Natural killer cell (primary cell): ENCODE measurements around the gene RHOBTB1. TPM values are rescaled to one million over a fixed set of nuclear protein-coding genes. Genes with fewer than 3 reads are reported as not detected.

Source experiments
- ATAC-seq, 3 donors: fragments of 150-1000 bp in 2 of 3; fragments of 200-7000 bp in 1 of 3; cut with Tn5 transposase; 1 replicate in 1 of 3; 2 replicates in 2 of 3; pipeline ENCODE4 v1.10.0; 2021; ENCODE audit warnings: mild to moderate bottlenecking in 2 of 3, moderate library complexity in 2 of 3
- DNase-seq, 2 donors: peaks; one replicate each; pipeline versions ENCODE4 v3.0.0 to v3.0.0-alpha.2; 2013 to 2021; ENCODE audit warnings: mixed read lengths in 1 of 2
- H3K27ac ChIP-seq: one replicate; pipeline ENCODE4 v1.5.1; 2013; ENCODE audit warnings: mild to moderate bottlenecking, low read length
- H3K27me3 ChIP-seq: one replicate; pipeline ENCODE4 v1.6.1; 2013; ENCODE audit warnings: low read length; ENCODE audit not compliant: control insufficient read depth, insufficient read depth
- H3K36me3 ChIP-seq: one replicate; pipeline ENCODE4 v1.6.1; 2013; ENCODE audit warnings: low read length; ENCODE audit not compliant: control insufficient read depth, insufficient read depth
- H3K4me1 ChIP-seq: one replicate; pipeline ENCODE4 v1.6.1; 2013; ENCODE audit warnings: low read length; ENCODE audit not compliant: control insufficient read depth, insufficient read depth
- H3K4me3 ChIP-seq: one replicate; pipeline ENCODE4 v1.5.1; 2013; ENCODE audit warnings: low read length
- H3K9me3 ChIP-seq: one replicate; pipeline ENCODE4 v1.6.1; 2013; ENCODE audit warnings: low read length; ENCODE audit not compliant: control insufficient read depth, insufficient read depth
- H3K27ac Mint-ChIP-seq, 2 donors: one replicate each; pipeline ENCODE4 v1.8.0; 2022; ENCODE audit warnings: mild to moderate bottlenecking in 2 of 2, mixed read lengths in 2 of 2, moderate library complexity in 1 of 2
- H3K27me3 Mint-ChIP-seq, 2 donors: one replicate each; pipeline ENCODE4 v1.8.0; 2022; ENCODE audit warnings: low read depth in 2 of 2, mixed read lengths in 2 of 2
- H3K36me3 Mint-ChIP-seq: one replicate; pipeline ENCODE4 v1.8.0; 2022; ENCODE audit warnings: mixed read lengths
- H3K4me1 Mint-ChIP-seq, 2 donors: one replicate each; pipeline ENCODE4 v1.8.0; 2022; ENCODE audit warnings: mixed read lengths in 2 of 2
- H3K4me3 Mint-ChIP-seq: one replicate; pipeline ENCODE4 v1.8.0; 2022; ENCODE audit warnings: mild to moderate bottlenecking, moderate library complexity, mixed read lengths
- H3K9me3 Mint-ChIP-seq, 2 donors: one replicate each; pipeline ENCODE4 v1.8.0; 2022; ENCODE audit warnings: mixed read lengths in 2 of 2
- WGBS: methylation state at CpG from one replicate; pipeline ENCODE4 v1.1.7; 2013; ENCODE audit warnings: missing lambda C conversion rate; ENCODE audit not compliant: insufficient coverage; 5-methylcytosine and 5-hydroxymethylcytosine counted together
- intact Hi-C: fragments of 100-400 bp; cut with micrococcal nuclease; formaldehyde crosslinking; loops from one replicate; pipeline ENCODE4 v1.14.2; 2022
- total RNA-seq, 4 donors: library from RNA; stranded (reverse); fragments of 120-200 nt in 1 of 4; gene quantifications; one replicate each; pipeline versions ENCODE4 v1.2.3 to v1.2.4, GENCODE V29; 2013 to 2022
- TF ChIP-seq, protein P1 (sequence below): fragments of 200-600 bp; IDR thresholded peaks from one replicate; pipeline ENCODE4 v1.8.0; 2022; ENCODE audit warnings: antibody characterized with exemption

The RHOBTB1 gene
- total RNA-seq, 3 donors from 2014 or later (not counting 1 experiment from before 2014, with no cell fraction given) = 0.97 to 1.9 (median 1.1) TPM

DNA sequence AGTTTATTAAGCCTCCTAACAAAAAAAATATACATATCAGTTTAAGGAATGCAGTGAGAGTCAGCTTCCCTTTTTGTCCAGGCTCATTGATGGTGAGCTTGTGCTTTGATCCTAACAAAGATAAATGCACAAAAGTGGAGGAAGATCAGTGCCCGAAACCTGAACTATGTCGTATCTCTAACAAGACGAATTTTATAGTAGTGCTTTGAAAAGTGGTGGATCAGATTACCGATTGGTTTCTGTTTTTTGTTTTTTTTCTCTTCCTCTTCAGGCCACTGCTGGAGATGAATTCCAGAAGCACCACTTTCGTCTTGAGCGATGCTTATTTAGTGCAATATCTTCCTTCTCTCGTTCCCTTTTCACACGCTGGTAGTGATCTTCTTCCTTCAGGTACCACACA, 72.8 kb downstream of the RHOBTB1 start:
- H3K4me1 ChIP-seq = no peaks in the 10 kb centered on the region
- H3K4me3 ChIP-seq = no peak overlapping the region
- no peak overlapping the region for H3K27ac Mint-ChIP-seq
- no peaks in the 10 kb centered on the region for H3K27me3 Mint-ChIP-seq
- no peak overlapping the region for H3K27ac ChIP-seq
- no peaks in the 10 kb centered on the region for H3K9me3 Mint-ChIP-seq
- ATAC-seq = no peak
- no peaks in the 10 kb centered on the region for H3K36me3 Mint-ChIP-seq
- 93% methylated on average over 8 of the region's 8 CpGs for WGBS
- intact Hi-C loops = no loop called here
- H3K4me3 Mint-ChIP-seq = no peak overlapping the region
- H3K9me3 ChIP-seq = no peaks in the 10 kb centered on the region
- no peaks in the 10 kb centered on the region for H3K36me3 ChIP-seq
- no peaks in the 10 kb centered on the region for H3K4me1 Mint-ChIP-seq
- DNase-seq = no peak
- no peaks in the 10 kb centered on the region for H3K27me3 ChIP-seq
- TF ChIP-seq, protein P1, sequence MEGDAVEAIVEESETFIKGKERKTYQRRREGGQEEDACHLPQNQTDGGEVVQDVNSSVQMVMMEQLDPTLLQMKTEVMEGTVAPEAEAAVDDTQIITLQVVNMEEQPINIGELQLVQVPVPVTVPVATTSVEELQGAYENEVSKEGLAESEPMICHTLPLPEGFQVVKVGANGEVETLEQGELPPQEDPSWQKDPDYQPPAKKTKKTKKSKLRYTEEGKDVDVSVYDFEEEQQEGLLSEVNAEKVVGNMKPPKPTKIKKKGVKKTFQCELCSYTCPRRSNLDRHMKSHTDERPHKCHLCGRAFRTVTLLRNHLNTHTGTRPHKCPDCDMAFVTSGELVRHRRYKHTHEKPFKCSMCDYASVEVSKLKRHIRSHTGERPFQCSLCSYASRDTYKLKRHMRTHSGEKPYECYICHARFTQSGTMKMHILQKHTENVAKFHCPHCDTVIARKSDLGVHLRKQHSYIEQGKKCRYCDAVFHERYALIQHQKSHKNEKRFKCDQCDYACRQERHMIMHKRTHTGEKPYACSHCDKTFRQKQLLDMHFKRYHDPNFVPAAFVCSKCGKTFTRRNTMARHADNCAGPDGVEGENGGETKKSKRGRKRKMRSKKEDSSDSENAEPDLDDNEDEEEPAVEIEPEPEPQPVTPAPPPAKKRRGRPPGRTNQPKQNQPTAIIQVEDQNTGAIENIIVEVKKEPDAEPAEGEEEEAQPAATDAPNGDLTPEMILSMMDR = no peak

DNA sequence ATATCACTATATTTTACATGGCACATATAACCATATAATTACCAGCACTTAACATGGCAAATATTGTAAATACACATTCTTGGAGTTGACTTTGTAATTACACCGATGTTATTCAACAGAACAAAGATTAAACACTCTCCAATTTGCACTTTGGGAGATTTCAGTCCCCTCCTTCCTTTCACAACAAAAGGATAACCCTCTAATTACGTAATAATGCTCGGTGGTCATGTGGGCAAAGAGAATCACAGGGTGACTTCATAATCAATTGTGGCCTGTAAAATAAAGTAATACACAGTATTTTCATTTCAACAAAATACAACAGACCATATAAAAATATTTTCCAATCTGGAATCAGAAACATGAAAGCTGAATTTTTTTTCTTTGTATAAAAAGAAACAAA, 73.2 kb downstream of the RHOBTB1 start:
- Histone ChIP-seq H3K27me3 (no peaks in the 10 kb centered on the region), H3K27ac (no peak overlapping the region), H3K4me1 (no peaks in the 10 kb centered on the region), H3K9me3 (no peaks in the 10 kb centered on the region), H3K4me3 (no peak overlapping the region), H3K36me3 (no peaks in the 10 kb centered on the region)
- no peak overlapping the region for H3K4me3 Mint-ChIP-seq
- no peaks in the 10 kb centered on the region for H3K9me3 Mint-ChIP-seq
- no peak overlapping the region for H3K27ac Mint-ChIP-seq
- DNase-seq (no peak), ATAC-seq (no peak)
- TF ChIP-seq, protein P1 = no peak
- WGBS = 100% methylated on average over 2 of the region's 3 CpGs
- no peaks in the 10 kb centered on the region for H3K4me1 Mint-ChIP-seq
- no peaks in the 10 kb centered on the region for H3K27me3 Mint-ChIP-seq
- intact Hi-C loops = no loop called here
- no peaks in the 10 kb centered on the region for H3K36me3 Mint-ChIP-seq

DNA sequence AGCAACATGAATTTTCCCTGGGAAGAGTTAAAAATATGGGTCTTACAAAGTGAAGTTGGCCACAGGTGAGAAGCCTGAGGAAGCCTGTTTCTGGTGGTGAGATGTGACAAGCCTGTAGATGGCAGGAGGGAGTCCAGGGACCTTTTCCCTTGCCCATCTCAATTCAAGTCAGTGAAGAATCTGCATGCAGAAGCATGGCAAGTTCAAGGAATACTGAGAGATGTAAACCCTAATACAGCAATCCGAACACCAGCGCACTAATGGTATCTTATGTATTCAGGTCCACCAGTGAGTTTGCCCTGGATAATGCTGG, 73.6 kb downstream of the RHOBTB1 start:
- WGBS = 100% methylated on average over 2 of the region's 2 CpGs
- Mint-ChIP-seq H3K9me3 (no peaks in the 10 kb centered on the region), H3K27ac (no peak overlapping the region), H3K4me1 (no peaks in the 10 kb centered on the region), H3K36me3 (no peaks in the 10 kb centered on the region), H3K27me3 (no peaks in the 10 kb centered on the region), H3K4me3 (no peak overlapping the region)
- DNase-seq (no peak), ATAC-seq (no peak)
- Histone ChIP-seq H3K27ac (no peak overlapping the region), H3K36me3 (no peaks in the 10 kb centered on the region), H3K9me3 (no peaks in the 10 kb centered on the region), H3K4me3 (no peak overlapping the region), H3K27me3 (no peaks in the 10 kb centered on the region), H3K4me1 (no peaks in the 10 kb centered on the region)
- TF ChIP-seq, protein P1 = no peak
- intact Hi-C loops = no loop called here

DNA sequence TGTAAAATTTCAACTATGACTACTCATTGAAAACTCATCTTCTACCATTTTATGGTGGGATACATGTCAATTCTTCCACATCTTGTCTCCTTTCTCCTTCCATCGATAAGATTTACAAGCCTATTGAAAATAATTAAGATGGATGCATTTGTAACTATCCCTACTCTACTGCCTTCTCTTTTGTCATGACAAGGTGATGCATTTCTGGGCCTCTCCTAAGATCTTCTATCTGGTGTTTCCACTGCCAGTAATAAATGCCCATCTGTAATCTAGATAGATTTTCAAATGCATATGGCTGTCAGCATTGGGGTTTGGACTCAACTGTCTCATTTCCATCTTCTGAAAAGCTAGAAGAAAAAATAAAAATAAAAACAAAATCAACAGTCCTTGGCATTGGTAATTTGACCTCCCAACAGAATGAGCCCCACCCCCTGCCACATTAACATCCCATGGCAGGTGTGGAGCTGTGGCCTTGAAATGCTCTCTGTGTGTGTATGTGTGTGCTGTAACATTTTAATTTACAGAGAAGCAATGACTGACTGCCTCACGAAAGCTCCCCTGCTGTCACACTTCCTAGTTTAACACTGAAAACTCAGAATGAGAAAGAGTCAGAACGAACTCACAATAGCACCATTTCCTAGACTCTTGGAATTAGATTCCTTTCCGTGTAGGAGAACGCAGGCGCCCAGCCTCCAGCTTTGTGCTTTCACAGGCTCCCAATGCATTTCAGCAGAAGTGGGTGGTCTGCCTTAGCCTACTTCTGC, 74.2 kb downstream of the RHOBTB1 start:
- H3K4me1 Mint-ChIP-seq = no peaks in the 10 kb centered on the region
- H3K27ac Mint-ChIP-seq = no peak overlapping the region
- no peaks in the 10 kb centered on the region for H3K27me3 Mint-ChIP-seq
- no peaks in the 10 kb centered on the region for H3K36me3 Mint-ChIP-seq
- WGBS = 89% methylated on average over 6 of the region's 6 CpGs
- Histone ChIP-seq H3K9me3 (no peaks in the 10 kb centered on the region), H3K4me1 (no peaks in the 10 kb centered on the region), H3K27me3 (no peaks in the 10 kb centered on the region), H3K4me3 (no peak overlapping the region), H3K36me3 (no peaks in the 10 kb centered on the region), H3K27ac (no peak overlapping the region)
- ATAC-seq (no peak), DNase-seq (no peak)
- TF ChIP-seq, protein P1 = no peak
- no peak overlapping the region for H3K4me3 Mint-ChIP-seq
- intact Hi-C loops = no loop called here
- H3K9me3 Mint-ChIP-seq = no peaks in the 10 kb centered on the region
